ENCODE data around the gene SOST.
A peak's percentile ranks its signal among the peaks of the same experiment; 100 is the strongest.

The SOST gene

DNA sequence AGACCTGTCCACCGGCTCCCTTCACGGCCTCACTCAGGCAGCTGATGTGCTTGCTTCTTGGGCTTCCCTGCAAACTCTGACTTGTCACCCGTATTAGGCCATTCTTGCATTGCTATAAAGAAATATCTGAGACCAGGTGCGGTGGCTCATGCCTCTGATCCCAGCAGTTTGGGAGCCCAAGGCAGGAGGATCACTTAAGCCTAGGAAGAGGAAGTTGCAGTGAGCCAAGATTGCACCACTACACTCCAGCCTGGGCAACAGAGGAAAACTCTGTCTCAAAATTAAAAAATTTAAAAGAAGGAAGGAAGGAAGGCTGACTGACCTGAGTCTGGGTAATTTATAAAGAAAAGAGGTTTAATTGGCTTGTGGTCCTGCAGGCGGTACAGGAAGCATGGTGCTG, 17.0 kb downstream of the SOST start:
- H3K9ac ChIP-seq (ENCODE audit: low read length), result no peak overlapping the region
- H3K27me3 ChIP-seq (ENCODE audit: control insufficient read depth, insufficient read depth, low read length), result no peaks in the 10 kb centered on the region

DNA sequence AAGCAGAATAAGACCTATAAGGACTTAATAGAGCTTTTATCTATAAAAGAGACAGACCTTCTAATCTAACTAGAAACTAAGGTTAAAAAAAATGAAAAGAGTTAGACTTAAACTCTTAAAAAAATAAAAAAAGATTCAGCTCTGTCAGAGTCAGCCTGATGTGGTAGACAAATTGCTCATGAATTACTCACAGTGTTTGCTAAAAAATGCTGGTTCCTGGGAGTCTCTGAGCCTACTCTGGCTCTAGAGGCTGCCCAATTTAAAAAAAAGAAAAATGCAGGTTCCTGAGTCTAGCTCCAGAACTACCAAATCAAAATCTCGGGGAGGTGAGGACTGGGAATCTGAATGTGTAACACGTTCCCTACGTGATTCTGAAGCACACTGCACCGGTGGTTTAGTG, 18.1 kb downstream of the SOST start:
- Histone ChIP-seq H3K27ac (ENCODE audit: low read depth, low read length) (no peak overlapping the region), H3K9ac (ENCODE audit: low read length) (no peak overlapping the region), H3K4me3 (ENCODE audit: low read depth, low read length) (no peak overlapping the region), H3K4me1 (ENCODE audit: control insufficient read depth, insufficient read depth, low read length) (peaks cover 20% of the 10 kb centered on the region), H3K36me3 (ENCODE audit: control insufficient read depth, insufficient read depth, low read length) (no peaks in the 10 kb centered on the region), H3K27me3 (ENCODE audit: control insufficient read depth, insufficient read depth, low read length) (no peaks in the 10 kb centered on the region), H3K9me3 (ENCODE audit: control insufficient read depth, insufficient read depth, low read depth, low read length) (no peaks in the 10 kb centered on the region)

More for the DNA sequence above, 17.0 kb downstream of the SOST start:
- Histone ChIP-seq H3K9me3 (ENCODE audit: control insufficient read depth, insufficient read depth, low read depth, low read length) (no peaks in the 10 kb centered on the region), H3K27ac (ENCODE audit: low read depth, low read length) (no peak overlapping the region), H3K36me3 (ENCODE audit: control insufficient read depth, insufficient read depth, low read length) (no peaks in the 10 kb centered on the region), H3K4me3 (ENCODE audit: low read depth, low read length) (no peak overlapping the region), H3K4me1 (ENCODE audit: control insufficient read depth, insufficient read depth, low read length) (peaks cover 16% of the 10 kb centered on the region)

- Histone ChIP-seq H3K27ac (ENCODE audit: low read depth, low read length) (no peak overlapping the region), H3K27me3 (ENCODE audit: control insufficient read depth, insufficient read depth, low read length) (no peaks in the 10 kb centered on the region), H3K4me3 (ENCODE audit: low read depth, low read length) (no peak overlapping the region), H3K9ac (ENCODE audit: low read length) (no peak overlapping the region), H3K4me1 (ENCODE audit: control insufficient read depth, insufficient read depth, low read length) (peaks cover 14% of the 10 kb centered on the region), H3K36me3 (ENCODE audit: control insufficient read depth, insufficient read depth, low read length) (no peaks in the 10 kb centered on the region), H3K9me3 (ENCODE audit: control insufficient read depth, insufficient read depth, low read depth, low read length) (peaks cover 20% of the 10 kb centered on the region)
Measured at GRCh38 chr17:43737722-43738121, 20.9 kb downstream of the SOST start.

GRCh38 chr17:43736389-43736788, 22.2 kb downstream of the SOST start:
- Histone ChIP-seq H3K9ac (ENCODE audit: low read length) (no peak overlapping the region), H3K4me3 (ENCODE audit: low read depth, low read length) (no peak overlapping the region), H3K27ac (ENCODE audit: low read depth, low read length) (no peak overlapping the region), H3K4me1 (ENCODE audit: control insufficient read depth, insufficient read depth, low read length) (peaks cover 14% of the 10 kb centered on the region), H3K9me3 (ENCODE audit: control insufficient read depth, insufficient read depth, low read depth, low read length) (peaks cover 28% of the 10 kb centered on the region), H3K36me3 (ENCODE audit: control insufficient read depth, insufficient read depth, low read length) (no peaks in the 10 kb centered on the region), H3K27me3 (ENCODE audit: control insufficient read depth, insufficient read depth, low read length) (no peaks in the 10 kb centered on the region)

DNA sequence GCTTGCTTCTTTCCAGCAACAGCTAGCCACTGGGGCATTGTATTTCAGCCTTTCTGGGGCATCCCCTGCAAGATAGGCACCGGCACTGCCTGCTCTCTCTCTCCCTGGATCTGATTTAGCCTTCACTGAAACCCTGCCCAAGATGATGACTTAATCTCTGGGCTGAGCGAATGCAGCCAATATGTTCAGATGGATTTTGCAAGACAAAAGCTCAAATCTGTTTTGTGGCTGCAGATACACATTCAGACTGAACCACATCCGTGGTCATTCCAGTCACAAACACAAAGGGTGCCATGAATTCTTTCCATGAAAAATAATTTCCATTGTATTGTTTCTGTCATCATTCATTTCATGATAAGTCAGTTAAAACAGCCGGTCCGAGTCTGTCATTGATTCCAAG, 24.2 kb downstream of the SOST start:
- Histone ChIP-seq H3K27ac (ENCODE audit: low read depth, low read length) (no peak overlapping the region), H3K27me3 (ENCODE audit: control insufficient read depth, insufficient read depth, low read length) (no peaks in the 10 kb centered on the region), H3K4me3 (ENCODE audit: low read depth, low read length) (no peak overlapping the region), H3K36me3 (ENCODE audit: control insufficient read depth, insufficient read depth, low read length) (no peaks in the 10 kb centered on the region), H3K9me3 (ENCODE audit: control insufficient read depth, insufficient read depth, low read depth, low read length) (peaks cover 39% of the 10 kb centered on the region), H3K9ac (ENCODE audit: low read length) (no peak overlapping the region), H3K4me1 (ENCODE audit: control insufficient read depth, insufficient read depth, low read length) (peaks cover 14% of the 10 kb centered on the region)

- Histone ChIP-seq H3K36me3 (ENCODE audit: control insufficient read depth, insufficient read depth, low read length) (no peaks in the 10 kb centered on the region), H3K4me1 (ENCODE audit: control insufficient read depth, insufficient read depth, low read length) (peaks cover 14% of the 10 kb centered on the region), H3K9ac (ENCODE audit: low read length) (no peak overlapping the region), H3K4me3 (ENCODE audit: low read depth, low read length) (no peak overlapping the region), H3K27ac (ENCODE audit: low read depth, low read length) (no peak overlapping the region), H3K9me3 (ENCODE audit: control insufficient read depth, insufficient read depth, low read depth, low read length) (peaks cover 39% of the 10 kb centered on the region), H3K27me3 (ENCODE audit: control insufficient read depth, insufficient read depth, low read length) (no peaks in the 10 kb centered on the region)
Measured at GRCh38 chr17:43733956-43734355, 24.6 kb downstream of the SOST start.

GRCh38 chr17:43732958-43733357, 25.6 kb downstream of the SOST start:
- Histone ChIP-seq H3K27me3 (ENCODE audit: control insufficient read depth, insufficient read depth, low read length) (no peaks in the 10 kb centered on the region), H3K4me1 (ENCODE audit: control insufficient read depth, insufficient read depth, low read length) (peaks cover 14% of the 10 kb centered on the region), H3K4me3 (ENCODE audit: low read depth, low read length) (peak overlapping the region; percentile 12; the same call in 1 of the 2 replicates), H3K9ac (ENCODE audit: low read length) (no peak overlapping the region), H3K27ac (ENCODE audit: low read depth, low read length) (peak overlapping the region; percentile 48; the same call in 1 of the 2 replicates), H3K9me3 (ENCODE audit: control insufficient read depth, insufficient read depth, low read depth, low read length) (peaks cover 39% of the 10 kb centered on the region), H3K36me3 (ENCODE audit: control insufficient read depth, insufficient read depth, low read length) (no peaks in the 10 kb centered on the region)

DNA sequence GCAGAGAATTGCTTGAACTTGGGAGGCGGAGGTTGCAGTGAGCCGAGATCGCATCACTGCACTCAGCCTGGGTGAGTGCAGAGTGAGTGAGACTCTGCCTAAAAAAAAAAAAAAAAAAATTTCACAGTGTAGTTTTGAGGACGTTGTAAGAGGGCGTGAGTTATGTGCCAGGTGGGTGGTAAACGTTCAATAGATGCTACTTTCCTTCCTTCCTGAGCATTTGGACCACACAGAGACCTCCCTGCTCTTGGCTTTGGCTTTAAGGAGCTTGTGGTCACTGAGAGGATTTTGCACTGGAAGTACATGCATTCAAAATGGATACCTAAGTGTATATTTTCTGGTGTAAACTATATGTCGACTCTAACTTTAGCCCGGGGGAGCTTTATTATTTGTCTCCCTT, 30.5 kb downstream of the SOST start:
- H3K9ac ChIP-seq (ENCODE audit: low read length), result no peak overlapping the region
- H3K36me3 ChIP-seq (ENCODE audit: control insufficient read depth, insufficient read depth, low read length), result no peaks in the 10 kb centered on the region
- no peaks in the 10 kb centered on the region; the same call in 1 of the 2 replicates for H3K4me1 ChIP-seq (ENCODE audit: control insufficient read depth, insufficient read depth, low read length)
- H3K27ac ChIP-seq (ENCODE audit: low read depth, low read length), result no peak overlapping the region
- peaks cover 25% of the 10 kb centered on the region for H3K9me3 ChIP-seq (ENCODE audit: control insufficient read depth, insufficient read depth, low read depth, low read length)
- H3K27me3 ChIP-seq (ENCODE audit: control insufficient read depth, insufficient read depth, low read length), result no peaks in the 10 kb centered on the region
- no peak overlapping the region for H3K4me3 ChIP-seq (ENCODE audit: low read depth, low read length)

- Histone ChIP-seq H3K9me3 (ENCODE audit: control insufficient read depth, insufficient read depth, low read depth, low read length) (0 out of 2 replicates have a peak, but pooled peaks cover 2% of the 10 kb centered on the region), H3K4me3 (ENCODE audit: low read depth, low read length) (no peak overlapping the region), H3K4me1 (ENCODE audit: control insufficient read depth, insufficient read depth, low read length) (peaks cover 18% of the 10 kb centered on the region), H3K27ac (ENCODE audit: low read depth, low read length) (no peak overlapping the region), H3K36me3 (ENCODE audit: control insufficient read depth, insufficient read depth, low read length) (no peaks in the 10 kb centered on the region), H3K27me3 (ENCODE audit: control insufficient read depth, insufficient read depth, low read length) (0 out of 2 replicates have a peak, but pooled peaks cover 5% of the 10 kb centered on the region), H3K9ac (ENCODE audit: low read length) (no peak overlapping the region)
Measured at GRCh38 chr17:43723697-43724359, 34.8 kb downstream of the SOST start.

DNA sequence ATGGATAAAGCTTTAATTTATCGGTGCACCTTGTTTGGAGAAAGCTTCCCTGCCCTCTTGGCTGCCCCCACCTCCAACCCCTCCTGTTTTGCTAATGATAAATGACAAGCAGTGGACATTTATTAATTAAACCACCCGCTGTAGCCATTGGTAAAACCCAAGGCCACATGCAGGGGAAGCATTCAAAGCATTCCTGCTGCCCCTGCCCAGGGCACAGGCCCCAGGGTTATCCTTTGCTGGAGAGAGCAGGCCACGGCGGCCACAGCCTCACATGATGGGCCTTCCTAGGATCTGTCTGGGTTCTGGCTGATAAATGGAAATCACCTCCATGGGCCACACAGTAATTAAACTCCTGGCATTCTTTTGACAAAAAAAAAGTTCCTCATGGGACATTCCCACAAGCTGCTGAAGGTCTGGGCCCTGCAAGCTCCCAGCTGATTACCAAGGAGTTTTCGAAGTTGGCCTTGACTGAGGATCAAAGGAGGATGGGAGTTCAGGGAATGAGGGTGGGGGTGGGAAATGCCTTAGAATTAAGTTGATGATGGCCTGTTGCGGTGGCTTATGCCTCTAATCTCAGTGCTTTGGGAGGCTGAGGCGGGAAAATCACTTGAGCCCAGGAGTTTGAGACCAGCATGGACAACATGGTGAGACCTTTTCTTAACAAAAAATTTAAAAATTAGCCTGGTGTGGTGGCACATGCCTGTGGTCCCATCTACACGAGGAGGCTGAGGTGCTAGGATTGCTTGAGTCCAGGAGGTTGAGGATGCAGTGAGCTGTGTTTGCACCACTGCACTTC, 35.5 kb downstream of the SOST start:
- Histone ChIP-seq H3K36me3 (ENCODE audit: control insufficient read depth, insufficient read depth, low read length) (no peaks in the 10 kb centered on the region), H3K9ac (ENCODE audit: low read length) (no peak overlapping the region), H3K4me3 (ENCODE audit: low read depth, low read length) (no peak overlapping the region), H3K4me1 (ENCODE audit: control insufficient read depth, insufficient read depth, low read length) (peaks cover 25% of the 10 kb centered on the region), H3K27me3 (ENCODE audit: control insufficient read depth, insufficient read depth, low read length) (0 out of 2 replicates have a peak, but pooled peaks cover 5% of the 10 kb centered on the region), H3K27ac (ENCODE audit: low read depth, low read length) (no peak overlapping the region), H3K9me3 (ENCODE audit: control insufficient read depth, insufficient read depth, low read depth, low read length) (0 out of 2 replicates have a peak, but pooled peaks cover 2% of the 10 kb centered on the region)

DNA sequence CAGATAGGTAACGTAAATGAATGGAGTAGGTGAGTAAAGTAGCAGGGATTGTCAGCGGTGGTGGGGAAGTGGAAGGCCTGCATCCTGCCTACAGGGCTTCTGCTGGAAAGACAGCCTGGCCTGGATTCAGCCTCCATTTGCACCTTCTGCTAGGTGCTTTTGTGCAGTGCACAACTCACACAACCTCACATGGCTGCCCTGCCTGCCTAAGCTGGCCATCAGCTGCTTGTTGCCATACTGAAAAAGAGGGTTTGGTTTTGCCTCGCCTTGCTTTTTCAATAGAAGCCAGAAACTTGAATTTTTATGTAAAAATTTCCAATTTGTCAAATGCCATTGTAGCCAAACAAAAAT, 36.3 kb downstream of the SOST start:
- no peak overlapping the region for H3K9ac ChIP-seq (ENCODE audit: low read length)
- H3K27me3 ChIP-seq (ENCODE audit: control insufficient read depth, insufficient read depth, low read length), result 0 out of 2 replicates have a peak, but pooled peaks cover 5% of the 10 kb centered on the region
- H3K4me3 ChIP-seq (ENCODE audit: low read depth, low read length), result no peak overlapping the region
- H3K27ac ChIP-seq (ENCODE audit: low read depth, low read length), result no peak overlapping the region
- peaks cover 28% of the 10 kb centered on the region for H3K4me1 ChIP-seq (ENCODE audit: control insufficient read depth, insufficient read depth, low read length)
- 0 out of 2 replicates have a peak, but pooled peaks cover 2% of the 10 kb centered on the region for H3K9me3 ChIP-seq (ENCODE audit: control insufficient read depth, insufficient read depth, low read depth, low read length)
- no peaks in the 10 kb centered on the region for H3K36me3 ChIP-seq (ENCODE audit: control insufficient read depth, insufficient read depth, low read length)

All from HUES6 (cell line).